RKO (cell line): ENCODE data around the gene SERPINB6.

ENCODE experiments used
- DNase-seq: peaks from one replicate; pipeline ENCODE4 v3.0.0-alpha.2; 2016; ENCODE audit warnings: low spot score

SERPINB6 gene

GRCh38 chr6:2999618-3000557 is 28.5 kb upstream of the SERPINB6 start, which contains the start of gene NQO2:
Gene NQO2, plus strand, starts transcription at chr6:2999894. Its CDS starts 6,659 bp downstream, at chr6:3006553.
- DNase-seq = peak; percentile 91

GRCh38 chr6:2998998-2999617 is 27.7 kb upstream of the SERPINB6 start:
- DNase-seq = peak; percentile 92

GRCh38 chr6:2998249-2998997 is 27.1 kb upstream of the SERPINB6 start:
- DNase-seq = peak; percentile 51

GRCh38 chr6:2993755-2994317 is 22.5 kb upstream of the SERPINB6 start:
- DNase-seq = no peak

GRCh38 chr6:2992330-2992979 is 21.1 kb upstream of the SERPINB6 start:
- DNase-seq = no peak

GRCh38 chr6:2990932-2991506 is 19.7 kb upstream of the SERPINB6 start:
- DNase-seq = no peak

GRCh38 chr6:2990248-2990931 is 19.0 kb upstream of the SERPINB6 start:
- DNase-seq = peak; percentile 69

- DNase-seq = peak; percentile 97
Measured at GRCh38 chr6:2989332-2990247, 18.2 kb upstream of the SERPINB6 start.

GRCh38 chr6:2988426-2989331 is 17.3 kb upstream of the SERPINB6 start:
- peak; percentile 98 for DNase-seq

GRCh38 chr6:2988094-2988425 is 16.7 kb upstream of the SERPINB6 start:
- no peak for DNase-seq

GRCh38 chr6:2986722-2987221 is 15.4 kb upstream of the SERPINB6 start:
- no peak for DNase-seq

GRCh38 chr6:2984738-2985406 is 13.5 kb upstream of the SERPINB6 start:
- no peak for DNase-seq

GRCh38 chr6:2982426-2983117 is 11.2 kb upstream of the SERPINB6 start:
- DNase-seq = no peak

GRCh38 chr6:2980465-2980855 is 9.1 kb upstream of the SERPINB6 start:
- DNase-seq = no peak

- no peak for DNase-seq
Measured at GRCh38 chr6:2979819-2980464, 8.6 kb upstream of the SERPINB6 start.

- DNase-seq = no peak
Measured at GRCh38 chr6:2978923-2979322, 7.6 kb upstream of the SERPINB6 start.
